HG03025 (cell line): Measurements from ENCODE around the gene KCNN2.

ENCODE experiments used
- ATAC-seq: cut with Tn5 transposase; IDR thresholded peaks from one replicate; pipeline ENCODE4 v1.9.1; 2021; ENCODE audit warnings: mild to moderate bottlenecking, moderate library complexity; ENCODE audit not compliant: unreplicated experiment, low FRiP score

KCNN2 gene

DNA sequence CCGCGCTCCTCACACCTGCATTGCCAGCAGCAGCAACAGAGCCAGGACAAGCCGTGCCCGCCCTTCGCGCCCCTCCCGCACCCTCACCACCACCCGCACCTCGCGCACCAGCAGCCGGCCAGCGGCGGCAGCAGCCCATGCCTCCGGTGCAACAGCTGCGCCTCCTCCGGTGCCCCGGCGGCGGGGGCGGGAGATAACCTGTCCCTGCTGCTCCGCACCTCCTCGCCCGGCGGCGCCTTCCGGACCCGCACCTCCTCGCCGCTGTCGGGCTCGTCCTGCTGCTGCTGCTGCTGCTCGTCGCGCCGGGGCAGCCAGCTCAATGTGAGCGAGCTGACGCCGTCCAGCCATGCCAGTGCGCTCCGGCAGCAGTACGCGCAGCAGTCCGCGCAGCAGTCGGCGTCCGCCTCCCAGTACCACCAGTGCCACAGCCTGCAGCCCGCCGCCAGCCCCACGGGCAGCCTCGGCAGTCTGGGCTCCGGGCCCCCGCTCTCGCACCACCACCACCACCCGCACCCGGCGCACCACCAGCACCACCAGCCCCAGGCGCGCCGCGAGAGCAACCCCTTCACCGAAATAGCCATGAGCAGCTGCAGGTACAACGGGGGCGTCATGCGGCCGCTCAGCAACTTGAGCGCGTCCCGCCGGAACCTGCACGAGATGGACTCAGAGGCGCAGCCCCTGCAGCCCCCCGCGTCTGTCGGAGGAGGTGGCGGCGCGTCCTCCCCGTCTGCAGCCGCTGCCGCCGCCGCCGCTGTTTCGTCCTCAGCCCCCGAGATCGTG lies 517 bp downstream of the KCNN2 start:
- peak; percentile 4 for ATAC-seq

DNA sequence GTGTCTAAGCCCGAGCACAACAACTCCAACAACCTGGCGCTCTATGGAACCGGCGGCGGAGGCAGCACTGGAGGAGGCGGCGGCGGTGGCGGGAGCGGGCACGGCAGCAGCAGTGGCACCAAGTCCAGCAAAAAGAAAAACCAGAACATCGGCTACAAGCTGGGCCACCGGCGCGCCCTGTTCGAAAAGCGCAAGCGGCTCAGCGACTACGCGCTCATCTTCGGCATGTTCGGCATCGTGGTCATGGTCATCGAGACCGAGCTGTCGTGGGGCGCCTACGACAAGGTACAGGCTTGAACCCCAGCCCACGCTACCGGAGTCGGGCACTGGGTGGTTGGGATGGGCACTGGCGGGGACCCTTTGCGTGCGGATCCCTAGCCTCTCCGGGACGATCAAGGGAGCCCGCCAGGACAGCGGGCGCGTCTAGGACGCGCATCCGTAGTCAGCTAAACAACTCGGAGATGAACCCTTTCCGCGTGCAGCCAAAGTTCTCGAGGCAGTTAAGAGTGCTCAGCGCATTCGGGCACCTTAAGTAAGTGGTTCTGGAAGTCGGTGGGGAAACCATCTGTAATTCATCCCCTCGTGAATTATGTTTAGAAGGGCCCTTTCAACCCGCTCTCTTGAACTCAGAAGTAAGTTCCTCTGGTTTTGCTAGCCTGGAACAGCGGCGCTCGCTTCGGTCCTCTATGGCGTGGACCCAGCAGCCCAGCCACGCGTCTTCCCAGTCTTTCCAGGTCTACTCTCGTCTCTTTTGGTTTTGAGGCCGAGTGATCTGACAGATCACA lies 1.3 kb downstream of the KCNN2 start:
- ATAC-seq, result no peak

DNA sequence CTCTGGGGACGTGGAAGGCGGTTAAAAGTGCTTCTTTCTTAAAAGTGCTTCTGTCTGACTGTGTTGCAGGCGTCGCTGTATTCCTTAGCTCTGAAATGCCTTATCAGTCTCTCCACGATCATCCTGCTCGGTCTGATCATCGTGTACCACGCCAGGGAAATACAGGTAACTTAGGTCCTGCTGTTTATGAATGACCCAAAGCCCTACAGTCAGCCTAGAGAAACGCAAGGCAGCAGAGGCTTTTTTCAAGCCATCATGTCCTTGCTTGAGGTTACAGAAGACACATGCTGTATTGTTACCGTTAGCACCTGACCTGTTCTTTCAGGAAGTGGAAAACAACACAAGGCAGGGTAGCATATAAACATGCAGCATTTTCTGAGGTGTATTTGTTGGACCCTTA lies 2.0 kb downstream of the KCNN2 start:
- ATAC-seq, result no peak

DNA sequence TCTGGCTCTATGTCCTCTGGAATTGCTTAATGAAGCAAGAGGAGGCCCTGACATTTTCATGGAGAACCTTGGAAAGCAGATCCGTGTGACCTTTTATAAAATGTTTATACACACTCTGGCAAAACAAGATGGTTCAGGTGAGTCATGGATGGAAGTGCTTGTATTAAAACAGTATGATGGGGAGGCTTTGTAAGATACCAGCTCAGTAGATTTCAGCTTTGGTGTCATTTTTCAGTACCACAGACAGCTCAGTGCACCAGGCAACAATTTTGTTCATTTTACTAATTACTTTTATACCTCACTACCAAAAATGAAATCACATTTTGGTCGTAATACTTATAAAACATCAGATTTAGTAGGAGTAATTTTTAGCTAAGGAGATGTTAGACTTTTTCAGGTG lies 5.2 kb downstream of the KCNN2 start:
- ATAC-seq, result no peak

DNA sequence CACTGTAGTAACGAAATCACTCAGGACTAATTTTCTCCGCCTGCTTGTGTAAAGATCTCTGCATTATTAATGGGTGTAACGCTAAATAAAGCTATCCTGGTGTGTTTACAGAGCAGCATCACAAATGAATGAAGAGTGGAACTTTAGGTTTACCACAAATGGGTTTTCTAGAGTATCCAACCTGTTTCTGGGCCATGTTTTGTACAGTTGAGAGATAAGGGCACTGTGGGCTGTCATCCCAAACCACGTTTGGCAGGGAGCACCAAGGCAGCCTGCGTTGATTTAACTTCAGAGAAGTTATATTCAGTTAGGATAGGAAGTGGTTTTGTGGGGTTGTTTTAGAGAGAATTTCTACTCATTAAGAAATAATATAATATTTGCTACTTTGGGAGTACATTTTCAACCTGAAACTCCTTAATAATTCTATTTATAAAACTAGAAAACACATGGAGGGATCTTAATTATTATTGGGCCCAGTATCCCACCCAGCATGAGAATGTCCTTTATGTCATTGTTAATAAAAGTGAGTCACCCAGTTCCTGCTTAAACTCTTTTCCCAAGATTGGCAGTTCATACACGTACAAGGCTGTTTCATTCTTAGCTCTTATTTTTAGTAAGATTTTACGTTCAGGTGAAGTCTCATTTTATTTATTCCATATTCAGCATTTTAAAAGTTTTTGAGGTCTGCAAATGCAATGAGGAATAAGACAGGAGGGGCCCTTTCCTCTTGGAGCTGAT lies 8.0 kb downstream of the KCNN2 start:
- ATAC-seq, result no peak

DNA sequence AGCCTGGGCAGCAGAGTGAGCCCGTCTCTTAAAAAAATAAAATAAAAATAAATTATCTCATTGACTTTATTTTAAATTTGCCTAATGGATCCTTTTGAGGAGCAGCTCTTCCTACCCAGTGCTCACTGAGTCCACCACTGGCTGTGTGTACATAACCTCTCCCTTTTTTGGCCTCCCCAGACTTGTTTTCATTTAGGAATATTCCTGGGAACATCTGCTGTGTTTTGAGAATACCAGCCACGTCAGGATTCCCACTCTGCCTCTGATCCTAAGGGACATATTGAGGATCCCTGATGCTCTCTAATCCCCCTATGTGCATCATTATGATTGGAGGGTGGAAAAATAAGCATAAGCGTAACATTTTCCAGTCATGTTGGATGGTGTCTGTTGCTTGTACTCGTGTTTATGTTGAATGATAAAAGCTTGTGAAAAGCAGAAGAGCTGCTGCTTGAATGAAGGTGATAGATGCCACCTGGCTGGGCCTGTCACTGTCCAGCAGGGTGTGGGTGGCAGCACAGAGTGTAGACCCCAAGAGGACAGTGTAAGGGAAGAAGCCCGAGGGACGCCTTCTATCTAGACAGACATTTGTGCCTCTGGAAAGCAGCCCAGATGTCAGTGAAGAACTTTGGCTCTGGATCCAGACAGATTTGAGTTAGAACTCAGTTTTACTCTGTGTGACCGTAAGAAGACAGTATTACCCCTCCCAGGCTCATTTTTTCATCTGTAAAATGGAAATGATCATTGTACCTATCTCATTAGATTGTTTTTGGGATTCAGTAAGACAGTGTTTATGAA lies 15.4 kb downstream of the KCNN2 start:
- no peak for ATAC-seq

DNA sequence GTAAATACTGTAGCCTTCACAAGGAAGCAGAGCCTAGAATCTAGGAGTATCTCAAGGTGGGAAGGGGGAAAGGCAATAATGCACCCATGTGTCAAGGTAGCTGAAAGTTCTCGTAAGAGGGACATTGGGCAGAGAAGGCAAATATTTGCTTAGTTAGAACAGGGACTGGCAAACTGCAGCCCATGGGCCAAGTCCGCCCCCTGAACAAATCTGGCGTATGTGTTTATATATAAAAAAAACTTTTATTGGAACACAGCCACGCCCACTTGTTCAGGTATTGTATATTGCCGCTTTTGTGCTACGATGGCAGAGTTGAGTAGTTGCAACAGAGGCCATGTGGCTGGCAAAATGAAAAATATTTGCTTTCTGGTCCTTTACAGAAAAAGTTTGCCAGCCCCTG lies 16.1 kb downstream of the KCNN2 start:
- ATAC-seq, result no peak

DNA sequence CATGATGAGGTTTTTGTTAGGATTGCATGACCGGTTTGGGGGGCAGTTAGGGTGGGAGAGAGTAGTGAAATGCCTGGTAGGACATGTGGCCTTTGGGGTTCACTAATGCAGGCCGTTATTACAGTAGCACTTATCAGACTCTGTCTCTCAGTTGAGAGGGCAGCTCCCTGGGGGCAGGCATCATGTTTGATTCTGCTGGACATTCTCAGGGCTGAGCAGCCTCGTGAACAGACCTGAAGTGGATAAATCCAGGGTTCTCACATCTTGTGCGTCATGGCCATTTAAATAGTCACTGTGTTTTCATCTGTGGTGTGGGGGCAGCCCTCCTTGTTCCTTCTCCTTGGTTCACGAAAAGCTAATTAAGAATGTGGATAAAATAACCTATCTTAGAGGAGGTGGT lies 18.9 kb downstream of the KCNN2 start:
- ATAC-seq, result no peak

DNA sequence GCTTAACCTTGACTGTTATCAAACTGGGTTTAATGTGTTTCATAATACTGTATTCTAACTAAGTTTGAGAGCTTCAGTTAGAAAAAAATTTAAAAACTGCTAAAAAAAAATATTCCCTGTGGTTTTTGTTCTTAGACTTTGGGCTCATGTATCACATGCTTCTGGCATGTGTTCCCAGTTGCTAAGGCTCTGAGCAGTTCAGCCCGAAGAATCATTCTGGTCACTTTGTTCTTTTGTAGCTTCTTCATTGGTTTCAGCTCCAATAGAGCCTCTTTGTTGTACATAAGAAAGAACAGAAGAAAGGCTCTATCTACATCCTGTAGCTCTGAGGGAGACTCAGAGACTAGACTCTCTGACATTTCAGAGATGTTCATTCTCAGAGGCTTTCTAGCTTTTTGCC lies 25.6 kb downstream of the KCNN2 start:
- ATAC-seq, result no peak

DNA sequence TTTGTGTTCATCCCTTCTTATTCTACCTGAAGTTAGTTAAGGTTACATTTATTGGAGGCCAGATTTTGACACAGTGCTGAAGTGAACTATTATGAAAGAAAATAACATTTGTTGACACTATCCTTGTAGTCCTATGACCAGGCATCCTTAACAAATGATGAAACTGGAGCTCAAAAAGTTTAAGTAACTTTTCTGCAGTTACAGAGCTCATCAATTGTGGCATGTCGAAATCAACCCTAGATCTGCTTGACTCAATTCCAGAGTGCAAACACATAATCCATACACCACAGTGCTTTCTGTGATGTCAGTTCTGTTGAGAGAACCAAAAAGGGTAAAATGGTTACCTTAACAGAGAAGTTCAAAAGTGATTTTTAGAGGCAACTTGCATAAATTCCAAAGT lies 28.6 kb downstream of the KCNN2 start:
- no peak for ATAC-seq

DNA sequence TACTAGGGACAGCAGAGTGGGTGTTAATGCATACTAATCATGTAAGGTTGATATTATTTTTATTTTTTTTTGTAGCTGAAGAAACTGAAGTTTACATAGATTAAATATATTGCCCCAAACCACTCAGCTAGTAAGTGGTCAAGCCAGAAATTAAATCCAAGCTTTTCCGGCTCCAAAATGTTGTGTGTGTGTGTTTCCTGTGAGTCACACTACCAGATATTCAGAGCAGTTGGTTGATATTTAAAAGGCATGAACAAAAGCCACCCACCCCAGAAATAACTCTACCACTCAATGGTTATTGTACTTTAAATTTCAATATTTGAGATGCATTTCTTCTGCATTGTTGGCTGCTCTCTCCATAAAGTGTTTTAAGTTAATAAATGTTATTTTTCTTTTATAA lies 29.5 kb downstream of the KCNN2 start:
- no peak for ATAC-seq

DNA sequence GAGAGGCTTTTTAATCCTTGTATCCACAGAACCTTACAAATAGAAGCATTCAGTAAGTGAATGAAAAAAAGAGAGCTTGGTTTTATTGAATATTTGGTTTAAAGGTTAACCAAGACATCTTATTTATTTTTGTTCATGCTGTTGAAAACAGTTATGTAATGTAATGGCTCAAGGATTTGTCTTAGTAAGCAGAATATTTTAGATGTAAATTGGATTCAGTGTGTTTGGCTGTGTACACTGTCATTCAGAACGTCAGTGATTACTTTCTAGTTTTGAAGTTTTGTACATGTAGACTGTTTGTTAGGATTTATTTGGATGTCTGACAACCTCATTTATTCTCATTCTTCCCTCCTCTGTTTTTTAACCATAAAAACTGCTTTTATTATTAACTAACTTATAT lies 31.3 kb downstream of the KCNN2 start:
- no peak for ATAC-seq

DNA sequence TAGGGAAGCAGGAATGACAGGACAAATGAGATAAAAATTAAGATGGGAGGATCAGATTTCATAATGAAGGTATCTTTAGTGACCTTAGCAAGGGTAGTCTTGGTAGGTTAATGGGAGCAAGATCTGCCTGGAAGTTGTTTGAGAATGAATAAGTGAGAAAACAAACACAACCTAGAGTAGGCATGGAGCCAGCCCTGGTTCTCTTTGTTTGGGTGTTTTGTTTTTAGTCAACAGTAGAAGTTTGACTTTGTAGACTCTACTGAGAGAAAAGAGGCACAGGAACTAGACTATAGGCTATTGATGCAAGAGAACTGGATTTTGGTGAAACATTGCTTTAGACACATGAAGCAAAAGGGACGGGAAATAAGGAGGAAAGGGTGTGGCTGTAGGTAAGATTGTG lies 40.3 kb downstream of the KCNN2 start:
- ATAC-seq, result no peak

DNA sequence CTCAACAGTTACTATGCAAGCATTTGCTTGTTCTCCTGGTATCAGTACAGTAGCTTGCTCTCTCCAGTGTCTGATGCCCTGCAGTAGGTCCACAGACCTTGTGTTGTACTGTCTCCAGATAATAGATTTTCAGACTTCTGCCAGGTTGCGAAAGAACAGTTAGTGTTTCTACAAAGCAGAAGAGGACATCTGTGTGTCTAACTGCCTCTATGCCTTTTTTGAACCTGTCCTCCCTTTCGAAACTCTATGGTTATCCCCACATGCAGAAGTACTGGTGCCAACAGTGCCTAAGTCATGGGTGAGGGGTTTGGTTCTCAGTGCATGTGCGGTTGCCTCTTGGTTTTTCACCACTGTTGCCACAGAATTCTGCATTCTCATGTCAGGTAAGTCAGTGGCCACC lies 45.9 kb downstream of the KCNN2 start:
- no peak for ATAC-seq

DNA sequence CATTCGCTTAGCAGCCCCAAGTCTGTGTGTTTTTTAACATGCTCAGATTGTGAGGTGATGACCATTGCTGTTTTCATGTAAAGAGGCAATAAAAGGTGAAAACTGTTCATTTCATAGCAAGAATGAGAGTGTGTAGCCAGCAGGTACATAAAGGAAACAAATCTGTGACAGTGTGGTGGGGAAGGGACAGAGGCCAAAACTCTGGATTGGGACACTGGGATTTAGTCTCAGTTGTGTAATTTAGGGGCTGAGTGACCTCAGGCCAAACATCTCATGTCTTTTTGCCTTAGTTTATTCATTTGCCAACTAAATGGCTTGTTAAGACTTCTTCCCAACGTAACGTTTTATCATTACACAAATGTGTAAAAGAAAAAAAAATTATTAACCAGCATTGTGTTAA lies 47.0 kb downstream of the KCNN2 start:
- no peak for ATAC-seq

DNA sequence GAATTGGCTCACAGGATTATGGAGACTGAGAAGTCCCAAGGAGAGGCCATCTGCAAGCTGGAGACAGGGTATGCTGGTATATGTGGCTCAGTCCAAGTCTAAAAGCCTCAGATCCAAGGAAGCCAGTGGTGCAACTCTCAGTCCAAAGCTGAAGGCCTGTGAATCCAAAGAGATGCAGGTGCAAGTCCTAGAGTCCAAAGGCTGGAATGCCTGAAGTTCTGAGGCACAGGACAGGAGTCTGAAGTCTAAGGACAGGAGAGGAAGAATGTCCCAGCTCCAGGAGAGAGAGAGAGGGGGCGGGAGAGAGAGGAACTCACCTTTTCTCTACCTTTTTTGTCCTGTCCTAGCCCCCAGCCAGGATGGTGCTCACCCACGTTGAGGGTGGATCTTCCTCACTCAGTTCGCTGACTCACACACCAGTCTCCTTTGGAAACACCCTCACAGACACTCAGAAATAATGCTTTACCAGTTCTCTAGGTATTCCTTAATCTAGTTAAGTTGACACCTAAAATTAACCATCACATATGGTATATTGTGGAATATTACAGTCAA lies 49.6 kb downstream of the KCNN2 start:
- ATAC-seq, result no peak

DNA sequence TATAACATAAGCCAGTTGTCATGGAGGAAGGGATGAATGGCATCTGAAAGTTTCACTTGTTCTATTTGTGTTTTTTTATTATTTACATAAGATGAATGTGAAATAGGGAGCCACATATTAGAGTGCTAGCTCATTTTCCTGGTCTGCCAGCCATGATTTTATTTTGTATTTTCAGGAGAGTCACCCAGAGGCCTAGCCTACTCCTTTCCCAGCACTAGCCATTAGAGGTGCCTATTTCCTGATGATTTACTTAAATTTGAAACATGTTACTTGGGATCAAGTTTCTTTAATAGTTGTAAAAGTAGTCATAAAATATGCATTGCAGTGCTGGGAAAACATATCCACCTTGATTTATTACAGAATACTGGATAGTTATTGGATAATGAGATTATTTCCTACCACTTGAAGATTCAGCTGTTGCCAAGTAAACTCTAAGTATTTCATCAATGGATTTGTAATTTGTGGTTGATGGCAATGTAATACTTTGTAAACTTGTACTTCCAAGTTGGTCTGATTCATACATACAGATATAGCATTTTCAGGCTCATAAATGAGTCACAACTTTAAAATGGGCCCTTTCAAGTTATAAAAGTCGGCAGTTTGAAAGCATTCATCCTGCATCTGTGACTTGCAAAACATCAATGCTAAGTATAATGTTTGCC lies 50.8 kb downstream of the KCNN2 start:
- no peak for ATAC-seq

DNA sequence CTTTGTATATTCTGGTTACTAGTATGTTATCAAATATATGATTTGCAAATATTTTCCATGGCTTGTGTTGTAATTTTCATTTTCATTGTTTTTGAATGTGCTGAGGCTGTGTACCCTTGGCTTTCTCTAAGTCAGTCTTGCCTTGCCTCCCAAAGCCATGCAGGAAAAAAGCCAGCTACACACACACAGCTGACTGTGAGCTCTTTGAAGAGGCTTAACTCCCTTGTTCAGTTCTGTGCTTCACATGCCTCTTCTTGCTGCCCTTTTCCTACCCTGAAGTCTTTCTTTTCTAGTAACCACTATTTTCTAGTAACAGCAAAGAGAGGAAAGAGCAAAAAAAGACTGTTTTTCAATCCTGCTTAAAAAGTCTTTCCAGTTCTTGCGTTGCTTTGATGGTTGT lies 53.9 kb downstream of the KCNN2 start:
- ATAC-seq, result no peak

DNA sequence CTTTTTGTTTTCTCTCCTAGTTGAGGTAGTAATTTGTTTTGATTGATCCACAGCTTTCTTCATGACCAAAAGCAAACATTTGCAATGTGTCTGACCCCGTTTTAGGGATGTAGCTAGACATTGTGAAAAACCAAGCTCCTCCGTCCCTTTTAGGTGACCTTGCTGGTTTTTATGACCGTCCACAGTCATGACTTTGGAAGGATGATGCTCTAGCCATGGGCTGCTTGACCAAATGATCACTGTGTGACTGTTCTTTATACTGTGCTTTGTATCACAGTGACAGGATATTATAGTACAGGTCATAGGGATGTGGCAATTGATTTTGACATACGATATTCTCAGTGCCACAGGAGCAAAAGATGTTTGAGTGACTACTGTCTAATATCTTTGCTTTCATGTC lies 54.4 kb downstream of the KCNN2 start:
- no peak for ATAC-seq

DNA sequence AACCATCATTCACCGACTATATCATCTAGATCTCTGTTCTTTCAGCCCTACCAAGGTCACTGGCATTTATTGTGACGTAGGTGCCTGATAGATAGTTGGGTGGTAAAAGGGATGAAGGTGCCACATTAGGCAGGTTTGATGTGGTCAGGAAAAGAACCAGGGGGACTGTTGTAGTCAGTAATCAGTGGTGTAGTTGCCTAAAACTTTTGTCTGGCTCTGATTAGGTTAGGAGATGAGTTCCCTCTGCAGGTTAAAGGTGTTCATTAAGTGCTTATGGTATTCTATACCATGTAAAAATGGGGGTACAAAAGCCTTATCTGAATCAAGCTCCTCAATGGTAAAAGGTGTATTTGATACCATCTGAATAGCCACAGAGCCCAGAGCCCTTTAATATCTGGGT lies 55.6 kb downstream of the KCNN2 start:
- no peak for ATAC-seq
